HG03439 (cell line): Measurements from ENCODE around the gene SIGLEC15.
"Not testable (repeated sequence)": the region's sequence is repeated elsewhere in the genome, so short reads cannot be mapped to it uniquely, and the experiment has no call there.

Experiments
- ATAC-seq: cut with Tn5 transposase; IDR thresholded peaks from one replicate; pipeline ENCODE4 v1.9.1; 2021; ENCODE audit warnings: mild to moderate bottlenecking, moderate library complexity; ENCODE audit not compliant: unreplicated experiment

SIGLEC15 gene

GRCh38 chr18:45818765-45819164 lies 6.7 kb upstream of the SIGLEC15 start:
- not testable (repeated sequence) for ATAC-seq

- no peak for ATAC-seq
These were observed 5.2 kb upstream of the SIGLEC15 start for GRCh38 chr18:45820106-45820745.

- ATAC-seq: no peak
These were observed 4.4 kb upstream of the SIGLEC15 start for GRCh38 chr18:45821026-45821425.

- no peak for ATAC-seq
These were observed 3.8 kb upstream of the SIGLEC15 start for GRCh38 chr18:45821711-45822110.

GRCh38 chr18:45826084-45826483 lies 609 bp downstream of the SIGLEC15 start:
- ATAC-seq: no peak

GRCh38 chr18:45826716-45827115 lies 1.2 kb downstream of the SIGLEC15 start:
- not testable (repeated sequence) for ATAC-seq

GRCh38 chr18:45828917-45829811 lies 3.7 kb downstream of the SIGLEC15 start:
- no peak for ATAC-seq

GRCh38 chr18:45829855-45830254 lies 4.4 kb downstream of the SIGLEC15 start:
- ATAC-seq: no peak

- no peak for ATAC-seq
These were observed 5.4 kb downstream of the SIGLEC15 start for GRCh38 chr18:45830917-45831316.

- ATAC-seq: no peak
These were observed 8.4 kb downstream of the SIGLEC15 start for GRCh38 chr18:45833846-45834245.

- ATAC-seq: no peak
These were observed 8.8 kb downstream of the SIGLEC15 start for GRCh38 chr18:45834306-45834705.

GRCh38 chr18:45835057-45835636 lies 9.7 kb downstream of the SIGLEC15 start:
- no peak for ATAC-seq

- ATAC-seq: no peak
These were observed 11.0 kb downstream of the SIGLEC15 start for GRCh38 chr18:45836242-45837205.

GRCh38 chr18:45837283-45838070 lies 12.0 kb downstream of the SIGLEC15 start:
- ATAC-seq: no peak

- no peak for ATAC-seq
These were observed 13.0 kb downstream of the SIGLEC15 start for GRCh38 chr18:45838302-45839070.

GRCh38 chr18:45839414-45840395 lies 14.2 kb downstream of the SIGLEC15 start:
- ATAC-seq: no peak

GRCh38 chr18:45841060-45841764 lies 15.7 kb downstream of the SIGLEC15 start:
- ATAC-seq: no peak
